Dendritic cell treated with granulocyte-macrophage colony-stimulating factor and Interleukin-4, amounts not matched to agents 40 ng/mL and 50 ng/mL, for 4 days (primary cell): ENCODE results near the gene CACNA1E.

Source experiments
- H3K27ac Mint-ChIP-seq: one replicate; pipeline ENCODE4 v1.8.0; 2022; ENCODE audit warnings: mild to moderate bottlenecking, mixed read lengths
- H3K27me3 Mint-ChIP-seq: one replicate; pipeline ENCODE4 v1.8.0; 2022; ENCODE audit warnings: mild to moderate bottlenecking, mixed read lengths
- H3K36me3 Mint-ChIP-seq: one replicate; pipeline ENCODE4 v1.8.0; 2022; ENCODE audit warnings: low read depth, mixed read lengths
- H3K4me1 Mint-ChIP-seq: one replicate; pipeline ENCODE4 v1.8.0; 2022; ENCODE audit warnings: low read depth, mixed read lengths
- H3K4me3 Mint-ChIP-seq: one replicate; pipeline ENCODE4 v1.8.0; 2022; ENCODE audit warnings: mild to moderate bottlenecking, moderate library complexity, mixed read lengths
- H3K9me3 Mint-ChIP-seq: one replicate; pipeline ENCODE4 v1.8.0; 2022; ENCODE audit warnings: mixed read lengths
- intact Hi-C: fragments of 100-400 bp; cut with micrococcal nuclease; formaldehyde crosslinking; loops from one replicate; pipeline ENCODE4 v1.15.0; 2022

Gene CACNA1E

GRCh38 chr1:181594553-181594952 lies 111.2 kb downstream of the CACNA1E start:
- Mint-ChIP-seq H3K4me3 (no peak overlapping the region), H3K27ac (no peak overlapping the region), H3K36me3 (no peaks in the 10 kb centered on the region), H3K4me1 (no peaks in the 10 kb centered on the region), H3K9me3 (peaks cover 12% of the 10 kb centered on the region), H3K27me3 (peaks cover 4% of the 10 kb centered on the region)
- intact Hi-C loops: no loop called here

DNA sequence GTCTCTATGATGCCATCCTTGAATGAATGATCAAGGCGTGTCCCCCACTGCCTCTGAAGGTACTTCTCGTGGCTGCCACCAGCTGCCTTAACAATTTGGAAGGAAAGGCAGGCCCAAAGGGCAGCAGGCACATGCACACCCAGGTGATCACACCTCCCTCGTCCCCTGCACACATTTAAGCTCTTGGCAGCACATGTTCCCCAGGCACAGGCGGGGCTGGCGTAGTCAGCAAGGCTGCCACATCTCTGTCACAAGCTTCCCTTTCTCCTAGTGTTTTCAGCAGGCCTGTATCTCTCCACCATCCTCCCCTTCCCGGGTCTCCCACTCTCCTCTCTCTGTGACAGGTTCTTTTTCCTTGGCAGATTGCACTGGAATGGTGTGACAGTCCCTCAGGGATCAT lies 111.9 kb downstream of the CACNA1E start:
- H3K36me3 Mint-ChIP-seq: no peaks in the 10 kb centered on the region
- H3K4me1 Mint-ChIP-seq: no peaks in the 10 kb centered on the region
- peaks cover 4% of the 10 kb centered on the region for H3K27me3 Mint-ChIP-seq
- H3K27ac Mint-ChIP-seq: no peak overlapping the region
- no peak overlapping the region for H3K4me3 Mint-ChIP-seq
- peaks cover 12% of the 10 kb centered on the region for H3K9me3 Mint-ChIP-seq
- intact Hi-C loops: no loop called here

DNA sequence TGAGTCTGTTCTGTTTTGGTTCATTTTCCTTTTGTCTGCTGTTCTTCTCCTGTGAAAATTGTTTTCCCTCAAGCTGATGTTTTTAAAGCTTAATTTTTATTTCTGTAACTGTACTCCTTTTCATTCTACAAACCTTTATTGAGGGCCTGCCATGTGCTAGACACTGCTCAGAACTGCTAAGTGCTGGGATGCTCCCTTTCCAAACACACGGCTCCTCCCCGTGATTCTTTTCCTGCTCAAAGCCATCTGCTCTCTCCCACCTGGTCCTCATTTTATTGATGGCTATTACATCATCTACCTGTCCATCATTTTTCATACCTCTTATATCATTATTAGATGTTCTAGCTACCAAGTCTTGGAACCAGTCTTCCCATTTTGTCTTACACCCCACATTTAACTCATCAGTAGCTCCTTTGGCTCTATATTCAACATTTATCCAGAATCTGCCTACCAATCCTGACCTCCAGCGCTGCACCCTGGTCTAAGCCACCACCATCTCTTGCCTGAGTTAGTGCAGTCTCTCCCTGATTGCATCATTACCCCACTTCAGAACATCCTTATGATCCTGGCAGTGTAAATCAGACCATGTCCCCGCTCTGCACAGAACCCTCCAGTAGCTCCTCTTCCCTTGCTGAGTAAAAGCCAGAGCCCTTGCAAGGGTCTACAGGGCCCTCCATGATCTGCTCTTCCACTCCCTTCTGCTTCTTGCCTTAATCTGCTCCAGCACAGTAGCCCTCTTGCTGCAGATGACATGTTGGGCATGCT lies 118.1 kb downstream of the CACNA1E start:
- Mint-ChIP-seq H3K9me3 (peaks cover 12% of the 10 kb centered on the region), H3K36me3 (no peaks in the 10 kb centered on the region), H3K4me1 (no peaks in the 10 kb centered on the region), H3K27me3 (no peaks in the 10 kb centered on the region), H3K4me3 (no peak overlapping the region), H3K27ac (no peak overlapping the region)
- intact Hi-C loops: no loop called here

DNA sequence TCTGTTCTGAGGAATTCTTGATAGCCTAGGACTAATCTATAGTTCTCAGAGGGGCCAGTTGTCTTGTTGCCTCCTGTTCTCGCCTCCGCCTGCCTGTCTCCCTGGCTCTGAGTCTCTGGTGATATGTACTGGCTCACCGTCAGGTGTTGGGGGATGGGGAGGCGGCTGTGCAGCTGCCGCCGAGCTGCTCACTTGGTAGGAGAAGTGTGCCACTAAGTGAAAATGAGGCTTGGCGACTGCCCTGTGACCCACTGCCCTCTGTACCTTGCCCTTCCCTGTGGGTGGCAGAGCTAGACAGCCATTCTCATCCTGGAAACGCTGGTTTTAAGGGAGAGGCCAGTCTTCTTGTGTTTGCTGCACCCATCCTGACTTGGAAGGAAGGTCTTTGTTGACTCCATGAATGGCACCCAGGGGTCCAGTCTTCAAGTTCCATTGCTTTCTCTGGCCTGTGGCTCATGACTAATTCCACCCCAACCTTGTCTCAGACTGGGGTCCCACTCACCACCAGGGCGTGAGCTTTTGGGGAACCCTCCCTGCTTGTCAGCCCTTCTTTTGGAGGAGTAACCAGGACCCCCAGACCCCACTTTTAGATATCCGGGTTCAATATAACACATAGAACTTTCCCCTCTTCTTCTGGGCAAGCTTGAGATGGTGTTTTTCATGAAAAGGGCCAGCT lies 120.6 kb downstream of the CACNA1E start:
- Mint-ChIP-seq H3K4me3 (no peak overlapping the region), H3K27ac (no peak overlapping the region), H3K4me1 (no peaks in the 10 kb centered on the region), H3K27me3 (no peaks in the 10 kb centered on the region), H3K36me3 (no peaks in the 10 kb centered on the region), H3K9me3 (no peaks in the 10 kb centered on the region)
- intact Hi-C loops: no loop called here

DNA sequence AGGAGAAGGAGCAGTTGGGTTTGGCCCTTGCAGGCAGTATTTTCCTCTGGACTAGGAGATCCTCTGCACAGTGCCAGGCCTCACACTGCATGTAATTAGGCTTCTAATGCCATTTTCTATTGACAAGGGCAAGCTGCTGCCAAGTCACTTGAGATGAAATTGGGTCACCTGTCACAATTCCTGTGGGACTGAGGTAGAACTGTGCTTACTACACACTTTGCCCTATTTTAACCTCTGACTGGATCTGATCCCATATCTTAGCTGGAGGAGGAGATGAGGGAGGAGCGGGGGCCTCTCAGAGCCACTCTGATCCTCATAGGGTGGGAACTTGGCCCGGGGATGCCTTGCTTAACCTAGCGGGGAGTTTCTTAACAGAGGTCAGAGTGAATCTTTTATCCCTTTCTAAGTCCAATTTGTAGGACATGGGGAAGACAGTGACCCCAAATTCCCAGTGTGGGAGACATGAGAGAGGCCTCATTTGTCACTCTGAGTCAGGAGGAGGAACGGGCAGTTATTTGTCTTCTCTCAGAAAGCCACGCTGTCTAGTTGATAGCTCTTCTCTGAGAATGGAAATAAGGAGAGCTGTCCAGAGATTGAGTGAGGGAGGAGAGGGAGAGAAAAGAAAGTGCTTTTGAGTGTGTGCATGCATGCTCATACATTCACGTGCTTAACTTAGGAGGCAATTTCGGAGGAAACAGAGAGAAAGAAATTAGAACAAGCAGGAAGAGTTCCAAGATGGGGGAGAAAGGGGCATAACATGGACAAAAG lies 121.3 kb downstream of the CACNA1E start:
- Mint-ChIP-seq H3K4me1 (no peaks in the 10 kb centered on the region), H3K9me3 (no peaks in the 10 kb centered on the region), H3K36me3 (no peaks in the 10 kb centered on the region), H3K27ac (no peak overlapping the region), H3K4me3 (no peak overlapping the region), H3K27me3 (no peaks in the 10 kb centered on the region)
- intact Hi-C loops: no loop called here

DNA sequence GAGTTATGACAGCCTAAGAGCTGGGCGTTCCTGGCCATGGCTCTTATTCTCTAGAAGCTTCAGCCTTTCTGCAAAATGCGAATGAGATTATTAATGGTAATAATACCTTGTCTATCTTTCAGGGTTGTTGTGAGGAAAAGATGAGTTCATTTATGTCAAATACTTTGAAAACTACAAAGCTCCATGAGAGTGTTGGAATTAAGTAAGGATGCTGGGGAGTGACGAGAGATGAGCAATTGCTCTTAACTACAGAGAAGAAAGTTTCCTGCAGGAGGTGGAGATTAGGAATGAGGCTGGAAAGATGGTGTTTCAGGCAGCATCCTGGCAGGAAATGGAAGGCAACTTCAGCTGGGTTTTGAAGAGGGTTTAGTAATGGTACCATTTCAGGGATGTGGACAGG lies 124.2 kb downstream of the CACNA1E start:
- intact Hi-C loops: no loop called here
- H3K27ac Mint-ChIP-seq: no peak overlapping the region
- H3K27me3 Mint-ChIP-seq: no peaks in the 10 kb centered on the region
- H3K9me3 Mint-ChIP-seq: no peaks in the 10 kb centered on the region
- no peak overlapping the region for H3K4me3 Mint-ChIP-seq
- no peaks in the 10 kb centered on the region for H3K36me3 Mint-ChIP-seq
- H3K4me1 Mint-ChIP-seq: no peaks in the 10 kb centered on the region

- Mint-ChIP-seq H3K36me3 (no peaks in the 10 kb centered on the region), H3K4me3 (no peak overlapping the region), H3K4me1 (no peaks in the 10 kb centered on the region), H3K27me3 (no peaks in the 10 kb centered on the region), H3K9me3 (peaks cover 1% of the 10 kb centered on the region), H3K27ac (no peak overlapping the region)
- intact Hi-C loops: no loop called here
Observed at GRCh38 chr1:181608386-181608785, 125.1 kb downstream of the CACNA1E start.

- H3K36me3 Mint-ChIP-seq: no peaks in the 10 kb centered on the region
- no peaks in the 10 kb centered on the region for H3K27me3 Mint-ChIP-seq
- H3K27ac Mint-ChIP-seq: no peak overlapping the region
- intact Hi-C loops: no loop called here
- peaks cover 7% of the 10 kb centered on the region for H3K9me3 Mint-ChIP-seq
- H3K4me1 Mint-ChIP-seq: no peaks in the 10 kb centered on the region
- H3K4me3 Mint-ChIP-seq: no peak overlapping the region
Observed at GRCh38 chr1:181608948-181609347, 125.6 kb downstream of the CACNA1E start.

DNA sequence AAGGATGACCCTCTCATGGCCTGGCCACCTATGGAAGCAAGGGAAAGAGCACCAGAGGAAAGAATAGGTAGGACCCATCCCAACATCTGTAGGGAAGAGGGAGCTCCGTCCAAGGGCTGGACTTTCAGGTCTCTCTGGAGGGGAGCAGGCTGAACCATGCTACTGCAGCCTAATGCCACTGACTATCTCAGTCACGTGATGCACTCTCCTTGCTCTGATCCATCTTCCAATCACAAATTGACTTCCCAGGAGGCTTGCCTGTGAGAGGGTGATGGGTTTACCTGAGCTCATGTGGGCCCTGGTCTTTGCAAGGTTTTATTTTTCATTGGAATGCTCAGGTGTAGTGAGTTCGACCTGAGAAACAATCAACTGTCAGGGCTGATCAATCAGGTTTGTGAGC lies 128.8 kb downstream of the CACNA1E start:
- no peak overlapping the region for H3K27ac Mint-ChIP-seq
- H3K36me3 Mint-ChIP-seq: no peaks in the 10 kb centered on the region
- no peak overlapping the region for H3K4me3 Mint-ChIP-seq
- peaks cover 8% of the 10 kb centered on the region for H3K9me3 Mint-ChIP-seq
- intact Hi-C loops: no loop called here
- no peaks in the 10 kb centered on the region for H3K27me3 Mint-ChIP-seq
- H3K4me1 Mint-ChIP-seq: no peaks in the 10 kb centered on the region

- peaks cover 13% of the 10 kb centered on the region for H3K9me3 Mint-ChIP-seq
- H3K27ac Mint-ChIP-seq: no peak overlapping the region
- H3K27me3 Mint-ChIP-seq: no peaks in the 10 kb centered on the region
- no peak overlapping the region for H3K4me3 Mint-ChIP-seq
- intact Hi-C loops: no loop called here
- no peaks in the 10 kb centered on the region for H3K36me3 Mint-ChIP-seq
- H3K4me1 Mint-ChIP-seq: no peaks in the 10 kb centered on the region
Observed at GRCh38 chr1:181618559-181618958, 135.2 kb downstream of the CACNA1E start.

DNA sequence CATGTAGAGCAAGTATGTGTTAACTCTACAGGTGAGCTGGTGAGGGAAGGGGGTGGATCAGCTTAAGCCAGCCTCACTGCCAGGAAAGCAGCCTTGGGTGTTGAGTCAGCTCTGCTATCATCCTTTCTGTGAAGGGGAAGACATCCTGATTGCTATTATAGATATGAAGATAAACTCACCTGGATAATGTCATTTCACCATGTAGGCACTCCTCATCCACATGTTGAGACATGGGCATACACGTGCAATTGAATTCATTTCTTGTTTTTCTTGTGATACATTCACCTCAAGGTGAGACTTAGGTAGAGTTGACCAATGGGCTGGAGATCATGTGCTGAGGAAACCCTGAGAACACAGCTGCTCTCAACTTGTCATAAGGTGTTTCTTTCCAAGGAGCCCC lies 136.9 kb downstream of the CACNA1E start:
- Mint-ChIP-seq H3K4me3 (no peak overlapping the region), H3K4me1 (no peaks in the 10 kb centered on the region), H3K9me3 (peaks cover 8% of the 10 kb centered on the region), H3K27me3 (no peaks in the 10 kb centered on the region), H3K36me3 (no peaks in the 10 kb centered on the region), H3K27ac (no peak overlapping the region)
- intact Hi-C loops: no loop called here

DNA sequence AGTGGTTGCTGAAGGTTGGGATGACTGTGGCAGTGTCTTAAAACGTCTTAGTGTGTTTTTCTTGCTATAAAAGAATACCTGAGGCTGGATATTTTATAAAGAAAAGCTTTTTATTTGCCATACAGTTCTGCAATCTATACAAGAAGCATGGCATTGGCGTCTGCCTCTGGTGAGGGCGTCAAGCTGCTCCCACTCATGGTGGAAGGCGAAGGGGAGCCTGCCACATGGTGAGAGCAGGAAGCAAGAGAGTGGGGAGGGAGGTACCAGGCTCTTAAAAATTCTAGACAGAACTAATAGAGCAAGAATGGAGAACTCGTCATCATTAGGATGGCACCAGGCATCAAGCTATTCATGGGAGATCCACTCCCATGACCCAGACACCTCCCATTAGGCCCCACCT lies 140.5 kb downstream of the CACNA1E start:
- Mint-ChIP-seq H3K4me1 (no peaks in the 10 kb centered on the region), H3K27ac (no peak overlapping the region), H3K36me3 (no peaks in the 10 kb centered on the region), H3K27me3 (peaks cover 1% of the 10 kb centered on the region), H3K9me3 (no peaks in the 10 kb centered on the region), H3K4me3 (no peak overlapping the region)
- intact Hi-C loops: no loop called here

GRCh38 chr1:181626279-181626938 lies 143.1 kb downstream of the CACNA1E start:
- Mint-ChIP-seq H3K4me3 (no peak overlapping the region), H3K9me3 (no peaks in the 10 kb centered on the region), H3K36me3 (no peaks in the 10 kb centered on the region)

DNA sequence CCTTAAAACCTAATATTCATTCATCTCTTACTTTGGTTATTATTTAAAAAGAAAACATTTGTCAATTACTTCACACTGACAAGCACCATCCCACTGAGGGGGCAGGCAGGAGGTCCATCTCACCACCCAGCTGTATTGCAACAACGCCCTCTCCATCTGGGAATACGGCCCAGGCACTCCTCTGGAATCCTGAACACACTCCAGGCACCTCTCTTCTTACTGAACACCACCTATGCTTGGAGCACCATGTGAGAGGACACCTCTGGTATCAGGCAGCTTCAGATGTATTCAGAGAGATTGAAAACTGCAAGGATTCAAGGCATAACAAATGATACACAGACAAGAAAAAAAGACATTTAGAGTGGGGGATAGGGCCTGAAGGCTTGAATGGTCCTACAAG lies 147.1 kb downstream of the CACNA1E start:
- intact Hi-C loops: no loop called here
- no peaks in the 10 kb centered on the region for H3K36me3 Mint-ChIP-seq
- H3K27me3 Mint-ChIP-seq: peaks cover 4% of the 10 kb centered on the region
- no peak overlapping the region for H3K4me3 Mint-ChIP-seq
- H3K4me1 Mint-ChIP-seq: no peaks in the 10 kb centered on the region
- H3K27ac Mint-ChIP-seq: no peak overlapping the region
- no peaks in the 10 kb centered on the region for H3K9me3 Mint-ChIP-seq

More at GRCh38 chr1:181626279-181626938, 143.1 kb downstream of the CACNA1E start:
- intact Hi-C loops: no loop called here
- peaks cover 4% of the 10 kb centered on the region for H3K27me3 Mint-ChIP-seq
- no peaks in the 10 kb centered on the region for H3K4me1 Mint-ChIP-seq
- H3K27ac Mint-ChIP-seq: no peak overlapping the region
